Measurements from ENCODE around the gene CACNG4. TPM values are rescaled to one million over a fixed set of nuclear protein-coding genes. Genes with fewer than 3 reads are reported as not detected.

Gene CACNG4
- total and polyA plus RNA-seq, 9 of the 15 experiments (the other 6 are each of a cell fraction or from before 2014, with no cell fraction given) = 0.07 TPM; not detected in 8

DNA sequence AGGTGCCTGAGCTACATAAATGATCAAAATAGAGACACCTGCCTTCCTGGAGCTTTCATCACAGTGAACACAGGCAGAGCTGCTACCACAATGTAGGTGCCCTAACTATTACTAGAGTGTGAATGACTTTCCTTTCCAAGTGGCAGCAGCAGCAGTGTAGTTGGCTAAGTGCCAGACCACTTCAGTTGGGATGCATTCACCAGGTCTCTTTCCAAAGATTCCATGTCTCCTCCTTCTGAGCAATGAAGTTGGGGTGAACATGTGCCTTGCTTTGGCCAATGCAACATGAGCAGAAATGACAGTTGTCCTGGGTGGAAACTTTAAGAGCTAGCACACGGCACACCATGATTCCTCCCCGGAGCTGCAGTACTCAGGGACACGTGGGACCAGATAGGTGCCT, 23.3 kb upstream of the CACNG4 start:
- ChIA-PET POLR2A (interaction anchor here (0.6 to 1.1 kb wide), 4 partner anchors 9 to 1481 kb away, joined by 3 to 5 read pairs (median 3); no protein-coding TSS in a partner anchor), CTCF (ENCODE audit: low intra/inter-chr PET ratio) (no interaction called here)
- ATAC-seq (no peak), DNase-seq (ENCODE audit: extremely low read depth in 1 of 4, low spot score in 3 of 4) (no peak), FAIRE-seq (no peak)
- Histone ChIP-seq H3K9me1 (ENCODE audit: control insufficient read depth, insufficient read depth, low read length) (no peaks in the 10 kb centered on the region), H3K4me1 (replicated peaks in 1 of 2; ENCODE audit: control insufficient read depth in 2 of 2, insufficient read depth in 2 of 2, low read length in 2 of 2) (no peaks in the 10 kb centered on the region; a peak in 1 of 5 replicates), H3K36me3 (ENCODE audit: control insufficient read depth, insufficient read depth, low read length) (no peaks in the 10 kb centered on the region), H2AFZ (ENCODE audit: low read depth, low read length) (no peak overlapping the region), H3K27me3 (ENCODE audit: control insufficient read depth in 2 of 2, insufficient read depth in 2 of 2, low read length in 2 of 2) (peaks cover 27 to 75% of the 10 kb centered on the region in 2 experiments), H3K27ac (ENCODE audit: extremely low read depth, low read depth, low read length) (no peak overlapping the region), H3K4me3 (no peak overlapping the region), H3K9ac (ENCODE audit: insufficient read depth in 1 of 2, low read depth in 2 of 2, low read length in 2 of 2) (no peak overlapping the region), H4K20me1 (replicated peaks; ENCODE audit: control insufficient read depth, insufficient read depth, low read length) (no peaks in the 10 kb centered on the region), H3K4me2 (ENCODE audit: insufficient read depth, low read length) (no peak overlapping the region), H3K9me3 (replicated peaks; ENCODE audit: control insufficient read depth, insufficient read depth, low read depth, low read length) (no peaks in the 10 kb centered on the region), H3K79me2 (ENCODE audit: control insufficient read depth, insufficient read depth, low read length) (no peaks in the 10 kb centered on the region)
- intact Hi-C loops (cut with micrococcal nuclease) = no loop called here
- BruUV-seq (replicated peaks) = no TSS peak
- in situ Hi-C loops (cut with MboI) = no loop called here
- WGBS (ENCODE audit: insufficient coverage, low coverage, missing lambda C conversion rate) = 0% methylated on average over 3 of the region's 3 CpGs
- TF ChIP-seq PHF8 (IDR thresholded peaks at IDR 0.05; ENCODE audit: borderline replicate concordance, low read length) (no peak), BRD4 (IDR thresholded peaks at IDR 0.05) (no peak), NFIX (CRISPR knock-in tag; IDR thresholded peaks at IDR 0.05; ENCODE audit: low read depth) (peak; percentile 25; the same call in 1 of the 2 replicates), PML (IDR thresholded peaks at IDR 0.05; ENCODE audit: low read length) (no peak), NFIC (IDR thresholded peaks at IDR 0.05) (peak; percentile 88), TSHZ1 (CRISPR knock-in tag; IDR thresholded peaks at IDR 0.05) (no peak)
- TF ChIP-seq, protein P1, sequence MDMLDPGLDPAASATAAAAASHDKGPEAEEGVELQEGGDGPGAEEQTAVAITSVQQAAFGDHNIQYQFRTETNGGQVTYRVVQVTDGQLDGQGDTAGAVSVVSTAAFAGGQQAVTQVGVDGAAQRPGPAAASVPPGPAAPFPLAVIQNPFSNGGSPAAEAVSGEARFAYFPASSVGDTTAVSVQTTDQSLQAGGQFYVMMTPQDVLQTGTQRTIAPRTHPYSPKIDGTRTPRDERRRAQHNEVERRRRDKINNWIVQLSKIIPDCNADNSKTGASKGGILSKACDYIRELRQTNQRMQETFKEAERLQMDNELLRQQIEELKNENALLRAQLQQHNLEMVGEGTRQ (CRISPR knock-in tag; IDR thresholded peaks at IDR 0.05) = 0 out of 2 replicates have a peak, but pooled peaks have one; percentile 2

Data from K562 (cell line).